Osteoblast (primary cell): ENCODE results near the gene GPR180. TPM values are rescaled to one million over a fixed set of nuclear protein-coding genes. Genes with fewer than 3 reads are reported as not detected.

Source experiments
- DNase-seq: peaks from one replicate; pipeline ENCODE4 v3.0.0; 2011; ENCODE audit warnings: low spot score, mixed read lengths; ENCODE audit not compliant: insufficient read length; ENCODE audit errors: missing footprints
- H2AFZ ChIP-seq: 2 replicates; pipeline ENCODE4 v1.6.0; 2011; ENCODE audit warnings: mild to moderate bottlenecking, low read length
- H3K27ac ChIP-seq: 2 replicates; pipeline ENCODE4 v1.5.1; 2011; ENCODE audit warnings: mild to moderate bottlenecking, low read depth, low read length, moderate library complexity
- H3K27me3 ChIP-seq: 2 replicates; pipeline ENCODE4 v1.6.0; 2012; ENCODE audit warnings: mild to moderate bottlenecking, control low read depth, inconsistent platforms, low read length, moderate library complexity; ENCODE audit not compliant: insufficient read depth
- H3K36me3 ChIP-seq: 2 replicates; pipeline ENCODE4 v1.5.1; 2011; ENCODE audit warnings: mild to moderate bottlenecking, low read length, control low read depth, moderate library complexity; ENCODE audit not compliant: insufficient read depth
- H3K4me1 ChIP-seq: 2 replicates; pipeline ENCODE4 v1.5.1; 2011; ENCODE audit warnings: mild to moderate bottlenecking, low read length, control low read depth, moderate library complexity; ENCODE audit not compliant: insufficient read depth
- H3K4me2 ChIP-seq: 2 replicates; pipeline ENCODE4 v1.6.0; 2011; ENCODE audit warnings: mild to moderate bottlenecking, low read length; ENCODE audit not compliant: insufficient read depth
- H3K4me3 ChIP-seq: fragments of 200-600 bp; sonication (generic); 3 replicates; pipeline ENCODE4 v1.5.1; 2012; ENCODE audit warnings: mild to moderate bottlenecking, low read length, inconsistent platforms; ENCODE audit not compliant: insufficient read depth
- H3K79me2 ChIP-seq: 2 replicates; pipeline ENCODE4 v1.6.0; 2012; ENCODE audit warnings: mild to moderate bottlenecking, low read length, control low read depth, inconsistent platforms; ENCODE audit not compliant: insufficient read depth
- H3K9me3 ChIP-seq: 2 replicates; pipeline ENCODE4 v1.5.1; 2011; ENCODE audit warnings: low read depth, low read length, control low read depth
- H4K20me1 ChIP-seq: 2 replicates; pipeline ENCODE4 v1.6.0; 2012; ENCODE audit warnings: mild to moderate bottlenecking, low read length, control low read depth; ENCODE audit not compliant: insufficient read depth
- CTCF ChIP-seq: IDR thresholded peaks from 2 replicates; pipeline ENCODE4 v1.5.1; 2011; ENCODE audit warnings: mild to moderate bottlenecking, low read depth, low read length, moderate library complexity; ENCODE audit errors: extremely low read depth
- total RNA-seq: library from RNA; depleted of rRNA; stranded (reverse); fragments of >200 nt; gene quantifications from 2 replicates; pipeline ENCODE4 v1.2.3, GENCODE V29; 2012

GPR180 gene
- 8.7 and 9.4 TPM in 2 replicates for total RNA-seq

DNA sequence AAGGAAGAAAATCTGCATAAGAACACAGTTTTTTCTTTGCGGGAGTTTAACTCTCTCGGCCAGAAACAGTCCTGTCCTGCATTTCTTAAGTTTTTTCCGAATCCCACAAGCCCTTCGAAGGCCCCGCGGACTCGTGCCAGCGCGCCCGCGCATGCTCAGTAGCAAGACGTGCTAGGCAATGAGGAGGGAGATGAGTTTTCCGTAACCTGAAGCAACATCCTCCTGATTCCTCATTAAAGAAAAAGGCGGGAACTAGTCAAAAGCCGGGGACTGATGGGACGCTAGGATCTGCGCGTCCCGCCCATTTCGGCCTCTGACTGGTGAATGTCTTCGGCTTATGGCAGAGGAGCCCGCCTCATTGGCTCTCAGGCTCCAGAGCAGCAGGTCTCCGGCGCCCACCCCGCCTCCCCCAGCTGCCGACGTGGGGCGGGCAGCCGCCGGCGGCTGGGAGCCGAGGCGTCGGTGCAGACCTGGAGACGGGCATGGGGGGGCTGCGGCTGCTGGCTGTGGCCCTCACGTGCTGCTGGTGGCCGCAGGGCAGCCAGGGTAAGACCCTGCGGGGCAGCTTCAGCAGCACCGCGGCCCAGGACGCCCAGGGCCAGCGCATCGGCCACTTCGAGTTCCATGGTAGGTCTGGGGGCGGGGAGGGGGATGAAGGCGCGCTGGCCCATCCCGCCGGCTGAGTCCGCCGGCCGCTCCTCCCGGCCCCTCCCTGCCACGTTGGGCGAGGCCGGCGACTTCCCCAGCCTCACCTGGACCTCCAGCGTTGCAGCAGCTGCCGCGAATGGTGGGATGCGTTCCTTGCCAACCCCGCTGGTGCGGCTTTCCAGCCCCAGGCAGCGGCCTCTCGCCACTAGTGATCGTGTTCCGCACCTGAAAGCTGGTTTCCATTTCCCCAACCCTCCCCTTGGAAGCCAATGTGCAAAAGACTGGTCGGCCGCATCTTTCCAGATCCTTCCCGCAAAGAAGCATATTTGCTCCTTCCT, at the start of gene GPR180:
TSS of gene GPR180 (plus strand) at position 412 of the 986 bp plus-strand sequence. CDS start at position 483, 71 bp downstream.
- Histone ChIP-seq H2AFZ (peak within 1 kb of the TSS; percentile 94), H3K4me3 (peak within 1 kb of the TSS; percentile 98), H3K4me1 (peaks cover 8% of the 10 kb centered on the region), H3K79me2 (peaks cover 47% of the 10 kb centered on the region), H3K9me3 (no peaks in the 10 kb centered on the region), H3K27ac (peak within 1 kb of the TSS; percentile 86), H3K27me3 (no peaks in the 10 kb centered on the region), H3K36me3 (peaks cover 12% of the 10 kb centered on the region), H3K4me2 (peak within 1 kb of the TSS; percentile 95), H4K20me1 (no peaks in the 10 kb centered on the region)
- DNase-seq = peak; percentile 99
- TF ChIP-seq CTCF = no peak

DNA sequence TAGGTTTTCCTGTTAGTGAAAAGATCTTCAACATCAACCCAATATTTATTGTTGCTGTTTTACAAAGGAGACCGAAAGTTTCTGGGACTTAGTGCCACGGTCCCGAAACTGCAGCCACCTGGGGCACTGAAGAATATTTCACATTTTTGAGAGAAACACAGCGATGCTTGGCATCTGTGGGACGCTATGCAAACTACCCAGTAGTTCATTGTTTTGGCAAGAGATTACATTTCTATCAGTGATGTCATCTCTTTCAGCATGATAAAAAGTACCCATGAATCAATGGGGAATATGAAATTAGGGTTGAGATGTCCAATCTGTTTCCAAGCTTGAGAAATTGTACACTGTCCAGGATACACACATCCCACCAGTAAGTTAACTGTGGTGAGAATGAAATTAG, 49.6 kb upstream of the GPR180 start:
- Histone ChIP-seq H3K27ac (no peak overlapping the region), H3K36me3 (no peaks in the 10 kb centered on the region), H3K4me2 (peak overlapping the region; percentile 46), H2AFZ (peak overlapping the region; percentile 19), H3K79me2 (no peaks in the 10 kb centered on the region), H3K27me3 (no peaks in the 10 kb centered on the region), H3K9me3 (no peaks in the 10 kb centered on the region), H3K4me3 (no peak overlapping the region), H3K4me1 (peaks cover 6% of the 10 kb centered on the region), H4K20me1 (no peaks in the 10 kb centered on the region)
- TF ChIP-seq CTCF = no peak
- DNase-seq = peak; percentile 85

- no peak overlapping the region for H3K4me2 ChIP-seq
- no peaks in the 10 kb centered on the region for H3K36me3 ChIP-seq
- no peak overlapping the region for H3K27ac ChIP-seq
- no peak overlapping the region for H2AFZ ChIP-seq
- no peaks in the 10 kb centered on the region for H3K79me2 ChIP-seq
- TF ChIP-seq CTCF = no peak
- no peaks in the 10 kb centered on the region for H3K27me3 ChIP-seq
- H3K9me3 ChIP-seq = no peaks in the 10 kb centered on the region
- H3K4me1 ChIP-seq = peaks cover under 1% of the 10 kb centered on the region
- H3K4me3 ChIP-seq = no peak overlapping the region
- H4K20me1 ChIP-seq = no peaks in the 10 kb centered on the region
- DNase-seq = no peak
Observed at GRCh38 chr13:94553766-94554165, 47.9 kb upstream of the GPR180 start.

GRCh38 chr13:94556041-94556440, 45.6 kb upstream of the GPR180 start:
- Histone ChIP-seq H3K4me3 (no peak overlapping the region), H2AFZ (no peak overlapping the region), H3K36me3 (no peaks in the 10 kb centered on the region), H3K27me3 (no peaks in the 10 kb centered on the region), H3K4me2 (no peak overlapping the region), H3K79me2 (no peaks in the 10 kb centered on the region), H3K9me3 (no peaks in the 10 kb centered on the region), H4K20me1 (no peaks in the 10 kb centered on the region), H3K27ac (no peak overlapping the region), H3K4me1 (no peaks in the 10 kb centered on the region)
- no peak for TF ChIP-seq CTCF
- DNase-seq = peak; percentile 35
